ENCODE measurements around the gene CUL4A.

Gene CUL4A

GRCh38 chr13:113210833-113211232 lies 1.4 kb downstream of the CUL4A start:
- Histone ChIP-seq H3K14ac (ENCODE audit: low read length) (no peak overlapping the region), H3K23ac (ENCODE audit: low read depth, low read length, poor library complexity) (no peak overlapping the region), H3K4me1 (ENCODE audit: control insufficient read depth in 2 of 2, insufficient read depth in 1 of 2, low read depth in 1 of 2, low read length in 2 of 2) (peaks cover 11 to 17% of the 10 kb centered on the region in 2 donors), H3K4ac (ENCODE audit: low read length) (no peak overlapping the region), H3K18ac (ENCODE audit: low read length) (no peak overlapping the region), H2AFZ (ENCODE audit: low read length) (no peak overlapping the region), H2BK120ac (ENCODE audit: low read depth, low read length) (no peak overlapping the region), H4K8ac (ENCODE audit: low read depth, low read length) (no peak overlapping the region), H3K79me1 (ENCODE audit: low read depth, low read length) (peaks cover 20% of the 10 kb centered on the region), H2AK5ac (ENCODE audit: low read depth, low read length) (no peak overlapping the region), H3K9me3 (replicated peaks in 1 of 2; ENCODE audit: control insufficient read depth in 2 of 2, insufficient read depth in 1 of 2, low read depth in 1 of 2, low read length in 2 of 2) (peaks cover 0 to 1% of the 10 kb centered on the region in 2 donors), H2BK15ac (ENCODE audit: low read length) (no peak overlapping the region), H2BK5ac (ENCODE audit: low read length) (no peak overlapping the region), H3K9ac (ENCODE audit: low read depth, low read length, poor library complexity) (no peak overlapping the region), H3K27me3 (ENCODE audit: control insufficient read depth in 3 of 3, insufficient read depth in 3 of 3, low read depth in 1 of 3, low read length in 3 of 3) (no peaks in the 10 kb centered on the region), H3K27ac (replicated peaks; ENCODE audit: low read length) (no peak overlapping the region), H3K4me2 (ENCODE audit: insufficient read depth, low read length, poor library complexity, severe bottlenecking) (no peak overlapping the region), H4K91ac (ENCODE audit: low read depth, low read length, poor library complexity) (no peak overlapping the region), H2BK12ac (ENCODE audit: low read length) (no peak overlapping the region), H3K36me3 (replicated peaks in 1 of 2; ENCODE audit: control insufficient read depth in 2 of 2, insufficient read depth in 2 of 2, low read length in 2 of 2) (peaks cover 12 to 51% of the 10 kb centered on the region in 2 donors), H3K4me3 (ENCODE audit: low read length in 2 of 2) (peak overlapping the region in 1 of 2 donors; percentile 4)
- WGBS, 2 donors (ENCODE audit: extremely low coverage in 2 of 2, insufficient read length in 2 of 2, insufficient replicate concordance in 1 of 2) = no CpG with 5 or more reads among the region's 6 CpGs
- DNase-seq (ENCODE audit: low spot score) = no peak

GRCh38 chr13:113211774-113212173 lies 2.4 kb downstream of the CUL4A start:
- H3K27me3 ChIP-seq (ENCODE audit: control insufficient read depth in 3 of 3, insufficient read depth in 3 of 3, low read depth in 1 of 3, low read length in 3 of 3) = no peaks in the 10 kb centered on the region
- H4K8ac ChIP-seq (ENCODE audit: low read depth, low read length) = no peak overlapping the region
- peak overlapping the region in 1 of 2 donors; percentile 52 for H3K4me3 ChIP-seq (ENCODE audit: low read length in 2 of 2)
- DNase-seq (ENCODE audit: low spot score) = no peak
- no peak overlapping the region for H2BK12ac ChIP-seq (ENCODE audit: low read length)
- H3K36me3 ChIP-seq (replicated peaks in 1 of 2; ENCODE audit: control insufficient read depth in 2 of 2, insufficient read depth in 2 of 2, low read length in 2 of 2) = peaks cover 12 to 41% of the 10 kb centered on the region in 2 donors
- H3K18ac ChIP-seq (ENCODE audit: low read length) = no peak overlapping the region
- peaks cover 19 to 25% of the 10 kb centered on the region in 2 donors for H3K4me1 ChIP-seq (ENCODE audit: control insufficient read depth in 2 of 2, insufficient read depth in 1 of 2, low read depth in 1 of 2, low read length in 2 of 2)
- H3K27ac ChIP-seq (replicated peaks; ENCODE audit: low read length) = no peak overlapping the region
- peaks cover 0 to 1% of the 10 kb centered on the region in 2 donors for H3K9me3 ChIP-seq (replicated peaks in 1 of 2; ENCODE audit: control insufficient read depth in 2 of 2, insufficient read depth in 1 of 2, low read depth in 1 of 2, low read length in 2 of 2)
- no CpG with 5 or more reads among the region's 10 CpGs for WGBS, 2 donors (ENCODE audit: extremely low coverage in 2 of 2, insufficient read length in 2 of 2, insufficient replicate concordance in 1 of 2)
- no peak overlapping the region for H4K91ac ChIP-seq (ENCODE audit: low read depth, low read length, poor library complexity)
- no peak overlapping the region for H3K23ac ChIP-seq (ENCODE audit: low read depth, low read length, poor library complexity)
- no peak overlapping the region for H3K4me2 ChIP-seq (ENCODE audit: insufficient read depth, low read length, poor library complexity, severe bottlenecking)
- no peak overlapping the region for H3K14ac ChIP-seq (ENCODE audit: low read length)
- H3K79me1 ChIP-seq (ENCODE audit: low read depth, low read length) = peaks cover 18% of the 10 kb centered on the region
- H2BK120ac ChIP-seq (ENCODE audit: low read depth, low read length) = no peak overlapping the region
- no peak overlapping the region for H3K9ac ChIP-seq (ENCODE audit: low read depth, low read length, poor library complexity)
- H2AK5ac ChIP-seq (ENCODE audit: low read depth, low read length) = no peak overlapping the region
- no peak overlapping the region for H3K4ac ChIP-seq (ENCODE audit: low read length)
- H2AFZ ChIP-seq (ENCODE audit: low read length) = no peak overlapping the region
- H2BK15ac ChIP-seq (ENCODE audit: low read length) = no peak overlapping the region
- H2BK5ac ChIP-seq (ENCODE audit: low read length) = no peak overlapping the region

GRCh38 chr13:113216254-113217048 lies 7.0 kb downstream of the CUL4A start:
- peak; percentile 40 for DNase-seq (ENCODE audit: low spot score)

GRCh38 chr13:113218586-113218985 lies 9.2 kb downstream of the CUL4A start:
- no peak for DNase-seq (ENCODE audit: low spot score)
- no peak overlapping the region for H3K4me3 ChIP-seq (ENCODE audit: low read length in 2 of 2)
- no CpG with 5 or more reads among the region's 3 CpGs for WGBS, 2 donors (ENCODE audit: extremely low coverage in 2 of 2, insufficient read length in 2 of 2, insufficient replicate concordance in 1 of 2)

More at GRCh38 chr13:113216254-113217048, 7.0 kb downstream of the CUL4A start:
- no CpG with 5 or more reads among the region's 7 CpGs for WGBS, 2 donors (ENCODE audit: extremely low coverage in 2 of 2, insufficient read length in 2 of 2, insufficient replicate concordance in 1 of 2)
- Histone ChIP-seq H3K4ac (ENCODE audit: low read length) (no peak overlapping the region), H3K79me1 (ENCODE audit: low read depth, low read length) (peaks cover 13% of the 10 kb centered on the region), H3K4me3 (ENCODE audit: low read length in 2 of 2) (no peak overlapping the region), H2BK15ac (ENCODE audit: low read length) (no peak overlapping the region), H4K8ac (ENCODE audit: low read depth, low read length) (no peak overlapping the region), H2AFZ (ENCODE audit: low read length) (no peak overlapping the region), H3K18ac (ENCODE audit: low read length) (no peak overlapping the region), H2BK120ac (ENCODE audit: low read depth, low read length) (no peak overlapping the region), H3K9ac (ENCODE audit: low read depth, low read length, poor library complexity) (no peak overlapping the region), H2AK5ac (ENCODE audit: low read depth, low read length) (no peak overlapping the region), H2BK12ac (ENCODE audit: low read length) (no peak overlapping the region), H3K23ac (ENCODE audit: low read depth, low read length, poor library complexity) (no peak overlapping the region), H2BK5ac (ENCODE audit: low read length) (no peak overlapping the region), H3K27me3 (ENCODE audit: control insufficient read depth in 3 of 3, insufficient read depth in 3 of 3, low read depth in 1 of 3, low read length in 3 of 3) (no peaks in the 10 kb centered on the region), H3K4me1 (ENCODE audit: control insufficient read depth in 2 of 2, insufficient read depth in 1 of 2, low read depth in 1 of 2, low read length in 2 of 2) (peaks cover 11 to 14% of the 10 kb centered on the region in 2 donors), H3K9me3 (replicated peaks in 1 of 2; ENCODE audit: control insufficient read depth in 2 of 2, insufficient read depth in 1 of 2, low read depth in 1 of 2, low read length in 2 of 2) (peaks cover 0 to 1% of the 10 kb centered on the region in 2 donors), H4K91ac (ENCODE audit: low read depth, low read length, poor library complexity) (no peak overlapping the region), H3K14ac (ENCODE audit: low read length) (no peak overlapping the region), H3K36me3 (replicated peaks in 1 of 2; ENCODE audit: control insufficient read depth in 2 of 2, insufficient read depth in 2 of 2, low read length in 2 of 2) (peaks cover 22 to 57% of the 10 kb centered on the region in 2 donors), H3K4me2 (ENCODE audit: insufficient read depth, low read length, poor library complexity, severe bottlenecking) (peak overlapping the region; percentile 35), H3K27ac (replicated peaks; ENCODE audit: low read length) (peak overlapping the region; percentile 4)

More at GRCh38 chr13:113218586-113218985, 9.2 kb downstream of the CUL4A start:
- Histone ChIP-seq H2BK120ac (ENCODE audit: low read depth, low read length) (no peak overlapping the region), H2AK5ac (ENCODE audit: low read depth, low read length) (no peak overlapping the region), H3K18ac (ENCODE audit: low read length) (no peak overlapping the region), H3K23ac (ENCODE audit: low read depth, low read length, poor library complexity) (no peak overlapping the region), H4K91ac (ENCODE audit: low read depth, low read length, poor library complexity) (no peak overlapping the region), H2AFZ (ENCODE audit: low read length) (no peak overlapping the region), H4K8ac (ENCODE audit: low read depth, low read length) (no peak overlapping the region), H3K36me3 (replicated peaks in 1 of 2; ENCODE audit: control insufficient read depth in 2 of 2, insufficient read depth in 2 of 2, low read length in 2 of 2) (peaks cover 30 to 59% of the 10 kb centered on the region in 2 donors), H3K4me2 (ENCODE audit: insufficient read depth, low read length, poor library complexity, severe bottlenecking) (no peak overlapping the region), H3K14ac (ENCODE audit: low read length) (no peak overlapping the region), H3K4me1 (ENCODE audit: control insufficient read depth in 2 of 2, insufficient read depth in 1 of 2, low read depth in 1 of 2, low read length in 2 of 2) (peaks cover 11 to 14% of the 10 kb centered on the region in 2 donors), H3K27me3 (ENCODE audit: control insufficient read depth in 3 of 3, insufficient read depth in 3 of 3, low read depth in 1 of 3, low read length in 3 of 3) (no peaks in the 10 kb centered on the region), H3K27ac (replicated peaks; ENCODE audit: low read length) (no peak overlapping the region), H3K79me1 (ENCODE audit: low read depth, low read length) (peaks cover 14% of the 10 kb centered on the region), H3K9ac (ENCODE audit: low read depth, low read length, poor library complexity) (no peak overlapping the region), H2BK12ac (ENCODE audit: low read length) (no peak overlapping the region), H2BK15ac (ENCODE audit: low read length) (no peak overlapping the region), H3K4ac (ENCODE audit: low read length) (no peak overlapping the region), H2BK5ac (ENCODE audit: low read length) (no peak overlapping the region), H3K9me3 (replicated peaks in 1 of 2; ENCODE audit: control insufficient read depth in 2 of 2, insufficient read depth in 1 of 2, low read depth in 1 of 2, low read length in 2 of 2) (peaks cover 0 to 3% of the 10 kb centered on the region in 2 donors)
